Peyer's patch (tissue), 4 donors: ENCODE results near the gene RGL2.

Source experiments
- CTCF ChIP-seq, 6 experiments: fragments of 450-650 bp in 4 of 6; fragments of 200-600 bp in 2 of 6; sonication (generic) in 1 of 6; IDR thresholded peaks; one replicate each; pipeline ENCODE4 v1.5.1; 2017 to 2019; ENCODE audit warnings: antibody characterized with exemption in 6 of 6, mild to moderate bottlenecking in 3 of 6, moderate library complexity in 1 of 6
- POLR2A ChIP-seq, 2 donors: fragments of 450-650 bp; IDR thresholded peaks; one replicate each; pipeline ENCODE4 v1.5.1; 2017; ENCODE audit warnings: antibody characterized with exemption in 2 of 2, mild to moderate bottlenecking in 2 of 2, moderate library complexity in 2 of 2

GRCh38 chr6:33278810-33279209, 19.9 kb downstream of the RGL2 start:
- TF ChIP-seq CTCF (IDR thresholded peaks at IDR 0.05) (no peak), POLR2A (IDR thresholded peaks at IDR 0.05) (no peak)
